Upper lobe of right lung (tissue), 1 donor: ENCODE results near the gene LACTB. TPM values are rescaled to one million over a fixed set of nuclear protein-coding genes. Genes with fewer than 3 reads are reported as not detected.

Experiments used
- ATAC-seq: fragments of 200-7000 bp; cut with Tn5 transposase; one replicate; pipeline ENCODE4 v1.9.1; 2020; ENCODE audit warnings: mild to moderate bottlenecking, moderate library complexity
- DNase-seq: peaks from one replicate; pipeline ENCODE4 v3.0.0-alpha.2; 2020
- H3K27ac ChIP-seq: fragments of 200-600 bp; one replicate; pipeline ENCODE4 v1.8.0; 2022
- H3K27me3 ChIP-seq: fragments of 200-600 bp; one replicate; pipeline ENCODE4 v1.8.0; 2022; ENCODE audit warnings: mild to moderate bottlenecking
- H3K36me3 ChIP-seq: fragments of 200-600 bp; one replicate; pipeline ENCODE4 v1.8.0; 2022
- H3K4me1 ChIP-seq: fragments of 200-600 bp; one replicate; pipeline ENCODE4 v1.8.0; 2022
- H3K4me3 ChIP-seq: fragments of 200-600 bp; one replicate; pipeline ENCODE4 v1.8.0; 2022; ENCODE audit warnings: mild to moderate bottlenecking
- H3K9me3 ChIP-seq: fragments of 200-600 bp; one replicate; pipeline ENCODE4 v1.8.0; 2022
- CTCF ChIP-seq: fragments of 200-600 bp; IDR thresholded peaks from one replicate; pipeline ENCODE4 v1.8.0; 2022; ENCODE audit warnings: antibody characterized with exemption
- intact Hi-C: fragments of 100-400 bp; cut with DNase I; formaldehyde crosslinking; loops from one replicate; pipeline ENCODE4 v1.11.0; 2022
- total RNA-seq: library from RNA; stranded (reverse); fragmentation: NEBNext Ultra II Directional; extraction: Animal tissue kit (Norgen Biotek cat#: 25700); gene quantifications from one replicate; pipeline ENCODE4 v1.2.1, GENCODE V29; 2021
- donor health status: DM: no; HTN: yes; CAD: no; lungs with severe emphysema.

LACTB gene
- total RNA-seq, 1 donor from 2014 or later = 24.8 TPM

- H3K4me3 ChIP-seq = no peak overlapping the region
- no peaks in the 10 kb centered on the region for H3K9me3 ChIP-seq
- intact Hi-C loops = no loop called here
- H3K27me3 ChIP-seq = no peaks in the 10 kb centered on the region
- TF ChIP-seq CTCF = no peak
- no peaks in the 10 kb centered on the region for H3K36me3 ChIP-seq
- peaks cover 5% of the 10 kb centered on the region for H3K4me1 ChIP-seq
- no peak for DNase-seq
- ATAC-seq = peak; percentile 25
- no peak overlapping the region for H3K27ac ChIP-seq
These were observed 40.9 kb upstream of the LACTB start for GRCh38 chr15:63080634-63081250.

DNA sequence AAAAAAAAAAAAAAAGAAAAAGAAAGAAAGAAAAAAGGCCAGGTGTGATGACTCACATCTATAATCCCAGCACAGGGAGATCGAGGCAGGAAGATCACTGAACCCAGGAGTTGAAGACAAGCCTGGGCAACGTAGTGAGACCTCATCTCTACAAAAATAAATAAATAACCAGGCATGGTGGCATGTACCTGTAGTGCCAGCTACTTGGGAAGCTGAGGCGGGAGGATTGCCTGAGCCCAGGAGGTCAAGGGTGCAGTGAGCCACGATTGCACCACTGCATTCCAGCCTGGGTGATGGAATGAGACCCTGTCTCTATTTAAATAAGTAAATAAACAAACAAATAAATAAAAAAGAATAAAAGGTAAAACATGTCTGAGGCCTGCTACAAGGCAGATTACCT, 39.3 kb upstream of the LACTB start:
- intact Hi-C loops = no loop called here
- H3K27me3 ChIP-seq = no peaks in the 10 kb centered on the region
- no peaks in the 10 kb centered on the region for H3K36me3 ChIP-seq
- no peak for TF ChIP-seq CTCF
- H3K9me3 ChIP-seq = no peaks in the 10 kb centered on the region
- no peak for ATAC-seq
- no peaks in the 10 kb centered on the region for H3K4me1 ChIP-seq
- H3K27ac ChIP-seq = no peak overlapping the region
- H3K4me3 ChIP-seq = no peak overlapping the region
- no peak for DNase-seq

GRCh38 chr15:63083044-63083443, 38.6 kb upstream of the LACTB start:
- Histone ChIP-seq H3K27ac (no peak overlapping the region), H3K4me1 (no peaks in the 10 kb centered on the region), H3K9me3 (no peaks in the 10 kb centered on the region), H3K4me3 (no peak overlapping the region), H3K27me3 (no peaks in the 10 kb centered on the region), H3K36me3 (no peaks in the 10 kb centered on the region)
- ATAC-seq = no peak
- DNase-seq = no peak
- intact Hi-C loops = no loop called here
- TF ChIP-seq CTCF = no peak

DNA sequence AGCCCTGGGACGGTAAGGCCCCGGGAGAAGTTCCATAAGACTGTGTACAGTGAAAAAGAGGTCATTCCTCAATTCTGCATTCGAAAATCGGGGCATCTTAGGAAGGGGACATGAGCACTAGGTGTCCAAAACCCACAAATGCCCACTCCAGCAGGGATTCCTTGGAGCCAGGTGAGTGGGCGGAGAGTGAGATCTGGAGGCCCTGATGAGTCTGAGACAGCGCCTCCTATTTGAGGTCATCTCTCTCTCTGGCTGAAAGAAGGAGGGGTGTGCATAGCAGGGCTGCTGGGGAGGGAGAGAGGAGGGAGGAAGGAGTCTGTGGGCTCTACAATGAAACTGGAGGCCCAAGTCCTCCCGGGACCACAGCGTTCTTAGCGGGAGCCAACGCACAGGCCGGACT, 38.1 kb upstream of the LACTB start:
- Histone ChIP-seq H3K36me3 (no peaks in the 10 kb centered on the region), H3K4me3 (no peak overlapping the region), H3K4me1 (peaks cover 3% of the 10 kb centered on the region), H3K27me3 (no peaks in the 10 kb centered on the region), H3K27ac (no peak overlapping the region), H3K9me3 (no peaks in the 10 kb centered on the region)
- no peak for TF ChIP-seq CTCF
- ATAC-seq = no peak
- no peak for DNase-seq
- intact Hi-C loops = no loop called here

- Histone ChIP-seq H3K4me3 (no peak overlapping the region), H3K4me1 (peaks cover 14% of the 10 kb centered on the region), H3K36me3 (no peaks in the 10 kb centered on the region), H3K27me3 (no peaks in the 10 kb centered on the region), H3K9me3 (no peaks in the 10 kb centered on the region), H3K27ac (no peak overlapping the region)
- no peak for ATAC-seq
- no peak for TF ChIP-seq CTCF
- intact Hi-C loops = no loop called here
- no peak for DNase-seq
These were observed 36.9 kb upstream of the LACTB start for GRCh38 chr15:63084806-63085205.

DNA sequence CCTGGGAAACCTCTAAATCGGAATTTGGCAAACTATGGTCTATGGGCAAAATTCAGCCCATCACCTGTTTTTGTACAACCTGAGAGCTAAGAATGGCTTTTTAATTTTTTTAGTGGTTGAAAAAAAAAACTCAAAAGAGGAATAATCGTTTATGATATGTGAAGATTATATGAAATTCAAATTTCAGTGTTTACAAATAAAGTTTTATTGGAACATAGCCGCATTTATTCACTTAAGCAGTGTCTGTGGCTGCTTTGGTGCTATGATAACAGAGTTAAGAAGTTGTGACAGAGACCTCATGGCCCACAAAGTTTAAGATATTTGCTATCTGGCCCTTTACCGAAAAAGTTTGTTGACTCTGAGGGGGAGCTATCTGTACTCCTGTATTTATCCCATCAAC, 36.4 kb upstream of the LACTB start:
- no peaks in the 10 kb centered on the region for H3K27me3 ChIP-seq
- H3K4me3 ChIP-seq = no peak overlapping the region
- no peak for ATAC-seq
- H3K9me3 ChIP-seq = no peaks in the 10 kb centered on the region
- H3K4me1 ChIP-seq = peaks cover 14% of the 10 kb centered on the region
- H3K27ac ChIP-seq = no peak overlapping the region
- no peak for DNase-seq
- intact Hi-C loops = no loop called here
- TF ChIP-seq CTCF = no peak
- no peaks in the 10 kb centered on the region for H3K36me3 ChIP-seq
